Prostate gland (tissue), 2 donors: ENCODE measurements around the gene GUK1. TPM values are rescaled to one million over a fixed set of nuclear protein-coding genes. Genes with fewer than 3 reads are reported as not detected.
A peak's percentile ranks its signal among the peaks of the same experiment; 100 is the strongest.

Experiments
- DNase-seq: peaks from one replicate; pipeline ENCODE4 v3.0.0-alpha.2; 2019; ENCODE audit warnings: low spot score
- H3K27ac ChIP-seq, 2 donors: fragments of 200-600 bp; sonication (generic); 2 replicates each; pipeline ENCODE4 v1.5.1; 2017 to 2019
- H3K27me3 ChIP-seq: fragments of 200-600 bp; sonication (generic); replicated peaks from 2 replicates; pipeline ENCODE4 v1.5.1; 2019; ENCODE audit not compliant: insufficient read depth
- H3K36me3 ChIP-seq, 2 donors: fragments of 200-600 bp; sonication (generic); 1 replicate in 1 of 2; 2 replicates in 1 of 2; pipeline versions ENCODE4 v1.5.1 to v1.8.1; 2017 to 2019
- H3K4me1 ChIP-seq: fragments of 200-600 bp; sonication (generic); replicated peaks from 2 replicates; pipeline ENCODE4 v1.5.1; 2019
- H3K4me3 ChIP-seq, 2 donors: fragments of 200-600 bp; sonication (generic); 2 replicates each; pipeline ENCODE4 v1.5.1; 2017 to 2019
- H3K9me3 ChIP-seq: fragments of 200-600 bp; sonication (generic); 2 replicates; pipeline ENCODE4 v1.5.1; 2017
- CTCF ChIP-seq, 4 experiments: fragments of 200-600 bp in 2 of 4; fragments of 450-650 bp in 2 of 4; sonication (generic) in 2 of 4; IDR thresholded peaks; 1 replicate in 3 of 4; 2 replicates in 1 of 4; pipeline ENCODE4 v1.5.1; 2016 to 2019; ENCODE audit warnings: antibody characterized with exemption in 4 of 4, mild to moderate bottlenecking in 2 of 4, moderate library complexity in 2 of 4
- POLR2A ChIP-seq: fragments of 450-650 bp; IDR thresholded peaks from one replicate; pipeline ENCODE4 v1.6.1; 2016; ENCODE audit warnings: antibody characterized with exemption, mild to moderate bottlenecking
- POLR2AphosphoS5 ChIP-seq: sonication (generic); formaldehyde crosslinking; IDR thresholded peaks from one replicate; pipeline ENCODE4 v1.6.1; 2017; ENCODE audit warnings: antibody characterized with exemption
- whole genome bisulfite sequencing: methylation state at CpG from one replicate; pipeline ENCODE4 v1.1.5; 2018; 5-methylcytosine and 5-hydroxymethylcytosine counted together
- intact Hi-C: fragments of 100-400 bp; cut with DNase I; formaldehyde crosslinking; loops from one replicate; pipeline ENCODE4 v1.14.2; 2022
- total RNA-seq, 2 donors: library from RNA; depleted of rRNA; stranded (reverse); fragments of >200 nt; gene quantifications; one replicate each; pipeline ENCODE4 v1.1.0, GENCODE V29; 2016

The GUK1 gene
- total RNA-seq = 100 to 1,000 TPM; 250 to 458 TPM

- Histone ChIP-seq H3K27ac (peak within 1 kb of the TSS; percentile 95), H3K4me1 (peaks cover 9% of the 10 kb centered on the region), H3K4me3 (peak within 1 kb of the TSS; percentile 95 to 98), H3K36me3 (no peaks in the 10 kb centered on the region), H3K27me3 (no peaks in the 10 kb centered on the region), H3K9me3 (no peaks in the 10 kb centered on the region)
- TF ChIP-seq CTCF (IDR thresholded peaks at IDR 0.05) (peak; percentile 17 to 81 (median 42)), POLR2AphosphoS5 (peak; percentile 97), POLR2A (peak; percentile 98)
- WGBS = 0% methylated on average over 41 of the region's 95 CpGs
- intact Hi-C loops = loop anchor here (10.0 kb wide), 1 partner anchor 135 kb away; no protein-coding TSS in a partner anchor
- DNase-seq = peak; percentile 100
These were observed at the start of gene GUK1 for GRCh38 chr1:228139931-228140723. TSS of gene GUK1 (plus strand) at chr1:228140279. CDS start at chr1:228140303, 24 bp downstream.

GRCh38 chr1:228090613-228091081 lies 49.4 kb upstream of the GUK1 start:
- no peaks in the 10 kb centered on the region for H3K9me3 ChIP-seq
- intact Hi-C loops = no loop called here
- H3K4me1 ChIP-seq = peaks cover 57% of the 10 kb centered on the region
- H3K36me3 ChIP-seq = no peaks in the 10 kb centered on the region
- no peak overlapping the region for H3K4me3 ChIP-seq
- no peak overlapping the region for H3K27ac ChIP-seq
- TF ChIP-seq POLR2A = no peak
- TF ChIP-seq POLR2AphosphoS5 = no peak
- TF ChIP-seq CTCF (IDR thresholded peaks at IDR 0.05) = no peak
- DNase-seq = no peak
- WGBS = 22% methylated on average over 2 of the region's 2 CpGs
- no peaks in the 10 kb centered on the region for H3K27me3 ChIP-seq

- Histone ChIP-seq H3K36me3 (no peaks in the 10 kb centered on the region), H3K9me3 (no peaks in the 10 kb centered on the region), H3K4me1 (peaks cover 53% of the 10 kb centered on the region), H3K4me3 (no peak overlapping the region), H3K27me3 (no peaks in the 10 kb centered on the region), H3K27ac (no peak overlapping the region)
- DNase-seq = no peak
- TF ChIP-seq CTCF (IDR thresholded peaks at IDR 0.05) (no peak), POLR2A (no peak), POLR2AphosphoS5 (no peak)
- 34% methylated on average over 4 of the region's 4 CpGs for WGBS
- intact Hi-C loops = no loop called here
These were observed 49.0 kb upstream of the GUK1 start for GRCh38 chr1:228091084-228091483.

GRCh38 chr1:228092342-228093049 lies 47.6 kb upstream of the GUK1 start:
- WGBS = 66% methylated on average over 11 of the region's 11 CpGs
- H3K27me3 ChIP-seq = no peaks in the 10 kb centered on the region
- no peak for DNase-seq
- H3K4me1 ChIP-seq = peaks cover 43% of the 10 kb centered on the region
- TF ChIP-seq CTCF (IDR thresholded peaks at IDR 0.05) = no peak
- no peak for TF ChIP-seq POLR2AphosphoS5
- no peak for TF ChIP-seq POLR2A
- no peaks in the 10 kb centered on the region for H3K9me3 ChIP-seq
- H3K36me3 ChIP-seq = peaks cover 0 to 5% of the 10 kb centered on the region in 2 donors
- H3K27ac ChIP-seq = no peak overlapping the region
- intact Hi-C loops = no loop called here
- no peak overlapping the region for H3K4me3 ChIP-seq
